GM18520 (cell line): ENCODE measurements around the gene NDUFB5.

Experiments used
- ATAC-seq: cut with Tn5 transposase; IDR thresholded peaks from one replicate; pipeline ENCODE4 v1.9.1; 2021; ENCODE audit not compliant: unreplicated experiment

The NDUFB5 gene

GRCh38 chr3:179604321-179605078 is at the start of gene NDUFB5, which contains the start of gene MRPL47:
NDUFB5 (plus strand) TSS chr3:179604794; CDS start chr3:179604816, 22 bp downstream.
MRPL47 (minus strand) TSS chr3:179604638; CDS start chr3:179604624, 14 bp downstream.
- peak; percentile 96 for ATAC-seq

DNA sequence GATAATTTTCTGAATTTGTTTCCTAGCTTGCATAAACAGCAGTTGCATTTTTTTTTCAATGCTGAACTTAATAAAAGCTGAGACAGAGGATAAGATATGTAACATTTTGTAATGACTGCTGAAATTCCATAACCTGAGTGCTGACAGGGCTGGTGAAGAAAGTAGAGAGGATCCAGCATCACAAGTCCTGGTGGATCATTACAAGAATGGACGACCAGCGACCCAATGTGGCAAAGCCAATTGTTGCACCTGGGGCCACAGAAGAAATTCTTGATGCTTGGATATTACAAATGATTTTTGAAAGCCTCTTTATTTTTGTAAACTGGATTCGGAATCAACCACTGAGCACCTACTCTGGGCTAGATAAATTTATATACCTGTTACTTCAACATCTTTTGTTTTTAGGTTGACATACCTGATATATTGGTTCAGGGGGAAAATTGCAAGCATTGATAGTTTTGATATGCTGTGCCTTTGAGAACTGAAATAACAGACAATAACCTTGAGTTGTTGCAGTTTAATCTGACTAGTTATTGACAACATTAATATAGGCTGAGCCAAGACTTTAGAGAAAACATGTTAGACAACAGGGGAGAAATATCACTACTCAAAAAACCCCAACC is 45.7 kb upstream of the NDUFB5 start:
- ATAC-seq, result no peak

DNA sequence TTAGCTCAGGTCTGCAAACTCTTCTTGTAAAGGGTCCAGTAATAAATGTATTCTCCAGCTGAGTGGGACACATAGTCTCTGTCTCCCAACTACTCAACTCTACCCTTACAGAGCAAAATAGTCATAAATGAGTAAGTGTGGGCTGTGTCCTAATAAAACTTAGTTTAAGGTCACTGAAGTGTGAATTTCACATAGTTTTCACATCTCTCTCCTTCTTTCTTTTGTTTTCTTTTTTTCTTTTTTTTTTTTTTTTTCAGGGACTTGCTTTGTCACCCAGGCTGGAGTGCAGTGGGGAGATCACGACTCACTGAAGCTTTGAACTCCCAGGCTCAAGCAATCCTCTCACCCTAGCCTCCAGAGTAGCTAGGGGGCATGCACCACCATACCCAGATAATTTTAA is 43.8 kb upstream of the NDUFB5 start:
- ATAC-seq, result no peak

DNA sequence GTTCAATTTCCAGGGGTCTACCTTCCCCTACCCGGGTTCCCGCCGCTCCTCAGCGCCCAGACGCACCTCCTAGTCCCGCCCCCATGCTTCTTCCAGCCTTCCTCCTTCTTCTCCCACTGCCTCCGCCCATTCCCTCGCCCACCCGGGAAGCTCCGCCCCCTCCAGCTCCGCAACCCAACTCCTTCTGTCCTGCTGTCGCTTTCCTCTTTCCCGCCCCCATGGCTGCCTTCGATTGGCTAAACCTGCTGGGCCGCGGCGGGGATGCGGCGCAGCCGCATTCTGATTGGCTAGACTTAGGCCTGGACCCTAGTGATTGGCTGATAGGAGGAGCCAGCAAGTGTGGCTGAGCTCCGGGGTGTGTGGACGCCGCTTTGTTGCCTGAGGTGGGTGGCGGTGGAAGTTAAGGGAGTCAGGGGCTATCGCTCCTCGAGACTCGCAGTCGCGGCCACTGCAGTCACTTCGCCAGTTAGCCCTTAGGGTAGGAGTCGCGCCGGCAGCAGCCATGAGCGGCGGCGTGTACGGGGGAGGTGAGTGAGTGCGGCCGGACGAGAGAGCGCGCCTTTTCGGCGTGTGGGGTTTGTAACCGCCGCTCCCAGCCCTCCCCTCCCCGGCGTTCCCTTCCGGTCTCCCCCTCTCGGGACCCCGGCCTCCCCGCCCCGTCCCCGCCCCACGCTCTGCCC is 41.9 kb upstream of the NDUFB5 start, which contains the start of gene ACTL6A:
TSS of gene ACTL6A (plus strand) at position 336 of the 680 bp plus-strand sequence. CDS start at position 503, 167 bp downstream.
- ATAC-seq, result peak; percentile 98

GRCh38 chr3:179563271-179563783 is 41.3 kb upstream of the NDUFB5 start:
- peak; percentile 26 for ATAC-seq

DNA sequence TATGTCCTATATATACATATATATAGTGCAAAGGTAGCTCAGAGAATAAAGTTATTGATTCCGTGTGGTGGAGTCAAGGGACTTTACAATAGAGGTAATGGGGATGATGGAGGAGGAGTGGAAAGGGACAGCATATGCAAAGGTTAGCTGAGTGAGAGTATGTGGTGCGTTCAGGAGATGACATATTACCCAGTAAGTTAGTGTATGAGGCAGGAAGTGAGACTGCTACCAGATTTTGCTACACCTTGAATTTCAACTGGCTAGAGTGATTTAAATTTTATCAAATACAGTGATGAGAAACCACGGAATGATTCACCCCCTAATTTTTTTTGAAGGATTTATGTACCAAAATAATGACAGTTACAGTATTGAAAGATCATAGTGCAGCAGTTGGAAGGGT is 39.1 kb upstream of the NDUFB5 start:
- ATAC-seq, result no peak

DNA sequence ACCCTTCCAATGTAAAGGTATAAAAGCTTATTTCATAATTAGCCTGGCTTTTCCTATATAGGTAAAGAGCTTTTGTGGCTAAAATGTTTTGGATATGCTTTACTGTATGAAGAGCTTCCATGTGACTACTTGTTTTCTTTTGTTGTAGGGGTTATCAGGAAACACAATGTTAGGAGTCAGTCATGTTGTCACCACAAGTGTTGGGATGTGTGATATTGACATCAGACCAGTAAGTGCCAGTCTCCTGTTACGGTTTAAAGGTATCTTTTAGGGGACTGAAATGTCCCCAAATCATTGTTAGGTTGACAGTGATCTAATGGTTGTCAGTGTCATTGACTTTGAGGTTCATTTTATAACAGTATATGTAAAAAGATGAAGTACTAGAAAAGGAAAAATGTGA is 23.6 kb upstream of the NDUFB5 start:
- ATAC-seq, result no peak

DNA sequence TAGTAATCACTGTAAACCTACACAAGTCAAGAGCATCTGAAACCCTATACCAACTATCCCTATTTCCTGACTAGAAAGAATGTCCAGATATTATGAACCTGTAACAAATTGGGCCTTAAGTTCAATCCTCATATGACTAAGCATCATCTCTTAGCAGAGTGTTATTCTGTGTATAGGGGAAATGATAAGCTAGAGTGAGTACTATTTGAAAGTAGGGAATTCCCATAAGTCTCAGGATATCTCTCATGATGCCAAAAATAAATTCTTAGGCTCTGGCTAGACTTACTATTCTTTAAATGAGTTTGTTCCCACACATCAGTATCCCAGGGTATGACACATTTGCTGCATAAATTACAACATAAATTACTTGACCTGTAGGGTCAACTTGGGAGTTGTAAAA is 15.5 kb upstream of the NDUFB5 start:
- ATAC-seq, result peak; percentile 70

GRCh38 chr3:179590669-179591068 is 13.9 kb upstream of the NDUFB5 start:
- ATAC-seq, result no peak

- no peak for ATAC-seq
These were observed 13.3 kb upstream of the NDUFB5 start for GRCh38 chr3:179591313-179591712.

- no peak for ATAC-seq
These were observed 5.1 kb upstream of the NDUFB5 start for GRCh38 chr3:179599531-179599930.

DNA sequence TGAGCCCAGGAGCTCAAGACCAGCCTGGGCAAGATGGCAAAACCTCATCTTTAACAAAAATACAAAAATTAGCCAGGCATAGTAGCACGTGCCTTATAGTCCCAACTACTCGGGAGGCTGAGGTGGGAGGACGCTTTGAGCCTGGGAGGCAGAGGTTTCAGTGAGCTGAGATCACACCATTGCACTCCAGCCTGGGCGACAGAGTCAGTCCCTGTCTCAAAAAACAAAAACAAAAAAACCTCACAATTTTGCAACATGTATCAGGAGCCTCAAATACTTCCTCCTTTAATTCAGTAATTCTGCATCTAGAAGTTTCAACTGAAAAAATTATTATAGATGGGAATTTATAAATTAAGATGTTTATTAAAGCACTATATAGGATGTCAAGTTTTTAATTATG is 1.3 kb upstream of the NDUFB5 start:
- no peak for ATAC-seq

DNA sequence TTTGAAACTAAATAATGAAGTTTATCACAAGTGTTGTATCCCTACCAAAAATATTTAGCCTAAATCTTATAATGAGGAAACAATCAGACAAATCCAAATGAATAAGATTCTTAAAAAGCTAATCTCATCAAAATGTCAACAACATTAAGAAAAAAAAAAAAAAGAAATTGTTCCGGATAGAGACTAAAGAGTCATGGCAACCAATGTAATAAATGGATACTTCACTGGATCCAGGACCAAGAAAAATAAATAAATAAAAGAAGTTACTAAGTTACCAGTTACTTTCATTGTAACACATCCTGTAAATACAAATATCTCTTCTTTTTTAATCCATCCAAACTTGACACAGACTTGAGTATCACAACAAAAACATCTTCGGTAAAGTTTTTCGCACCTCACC is 763 bp upstream of the NDUFB5 start:
- ATAC-seq, result no peak

- no peak for ATAC-seq
These were observed 2.0 kb downstream of the NDUFB5 start for GRCh38 chr3:179606534-179607085.

DNA sequence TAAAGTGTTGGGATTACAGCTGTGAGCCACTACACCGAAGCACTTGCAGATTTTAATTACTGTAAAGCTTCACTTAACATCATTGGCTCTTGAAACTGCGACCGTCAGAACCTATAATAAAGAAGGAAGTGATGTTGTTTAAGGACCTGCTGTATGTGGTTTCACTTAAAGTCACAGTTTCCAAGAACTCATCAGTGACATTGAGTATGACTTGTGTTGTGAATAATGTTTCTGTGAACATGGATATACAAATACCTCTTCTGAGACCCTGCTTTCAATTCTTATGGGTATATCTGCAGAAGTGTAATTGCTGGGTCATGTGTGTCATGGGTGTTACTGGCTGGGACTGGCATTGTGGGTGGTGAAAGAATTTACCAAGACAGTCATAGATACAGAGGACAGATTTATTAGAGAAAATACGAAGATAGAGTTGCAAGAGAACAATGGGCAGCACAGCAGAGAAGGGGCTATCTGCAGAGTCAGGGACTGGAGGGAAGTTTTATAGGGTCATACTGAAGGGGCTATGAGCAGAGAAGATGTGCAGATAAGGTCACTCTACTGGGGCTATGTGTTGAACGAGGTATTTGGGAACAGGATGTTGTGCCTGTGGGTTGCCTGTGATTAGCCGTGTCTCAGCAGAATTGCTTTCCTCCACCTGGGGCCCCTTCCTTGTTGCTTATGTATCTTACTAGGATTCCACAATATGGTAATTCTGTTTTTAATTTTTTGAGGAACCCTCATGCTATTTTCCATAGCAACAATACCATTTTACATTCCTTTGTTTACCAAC is 4.5 kb downstream of the NDUFB5 start:
- ATAC-seq, result peak; percentile 50

DNA sequence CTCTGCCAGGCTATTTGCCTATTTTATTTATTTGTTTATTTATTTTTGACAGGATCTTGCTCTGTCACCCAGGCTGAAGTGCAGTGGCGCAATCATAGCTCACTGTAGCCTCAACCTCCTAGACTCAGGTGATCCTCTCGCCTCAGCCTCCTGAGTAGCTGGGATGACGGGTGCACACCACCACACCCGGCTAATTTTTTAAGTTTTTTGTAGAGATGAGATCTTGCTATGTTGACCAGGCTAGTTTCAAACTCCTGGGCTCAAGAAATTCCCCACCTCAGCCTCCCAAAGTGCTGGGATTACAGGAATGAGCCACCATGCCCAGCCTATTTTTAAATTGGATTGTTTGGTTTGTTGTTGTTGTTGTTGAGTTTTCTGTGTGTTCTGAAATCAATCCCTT is 5.5 kb downstream of the NDUFB5 start:
- no peak for ATAC-seq

GRCh38 chr3:179613807-179614206 is 9.2 kb downstream of the NDUFB5 start:
- no peak for ATAC-seq

DNA sequence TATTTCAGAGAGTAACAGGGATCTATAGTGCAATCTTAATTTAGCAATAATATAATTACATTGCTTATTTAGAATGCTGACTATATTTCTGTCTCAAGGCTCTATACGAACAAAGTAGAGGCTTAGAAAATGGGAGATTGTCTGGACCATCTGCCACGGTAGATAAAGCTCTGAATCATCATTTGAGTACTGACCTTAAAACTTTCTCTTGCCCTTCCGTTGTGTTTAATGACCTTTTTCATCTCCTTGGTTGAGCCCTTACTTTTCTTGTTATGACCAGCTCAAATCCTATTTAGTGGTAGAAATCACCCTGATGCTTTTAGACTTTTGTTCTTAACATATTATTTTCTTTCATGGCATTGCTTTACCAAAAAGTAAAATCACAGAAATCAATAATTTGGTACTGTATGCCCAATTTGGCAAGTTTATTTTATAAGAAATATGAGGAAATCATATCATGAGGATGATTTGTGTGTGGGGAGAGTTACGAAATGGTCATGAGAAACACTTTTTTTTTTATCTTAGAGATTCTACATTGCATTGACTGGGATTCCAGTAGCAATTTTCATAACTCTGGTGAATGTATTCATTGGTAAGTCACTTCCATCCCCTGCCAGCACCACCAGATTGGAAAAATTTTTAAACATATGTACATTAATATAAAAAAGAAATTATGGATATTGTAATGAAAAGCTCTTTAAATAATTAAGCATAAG is 11.0 kb downstream of the NDUFB5 start:
- no peak for ATAC-seq

DNA sequence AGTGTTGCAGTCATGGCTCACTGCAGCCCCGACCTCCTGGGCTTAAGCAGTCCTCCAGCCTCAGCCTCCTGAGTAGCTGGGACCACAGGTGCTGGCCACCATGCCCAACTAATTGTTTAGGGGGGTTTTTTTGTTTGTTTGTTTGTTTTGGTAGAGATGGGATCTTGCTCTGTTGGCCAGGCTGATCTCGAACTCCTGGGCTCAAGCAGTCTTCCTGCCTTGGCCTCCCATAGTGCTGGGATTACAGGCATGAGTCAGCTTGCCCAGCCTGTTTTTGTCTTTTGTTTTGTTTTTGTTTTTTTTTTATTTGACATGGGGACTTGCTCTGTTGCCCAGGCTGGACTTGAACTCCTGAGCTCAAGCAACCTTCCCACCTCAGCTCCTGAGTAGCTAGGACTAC is 17.4 kb downstream of the NDUFB5 start:
- no peak for ATAC-seq

DNA sequence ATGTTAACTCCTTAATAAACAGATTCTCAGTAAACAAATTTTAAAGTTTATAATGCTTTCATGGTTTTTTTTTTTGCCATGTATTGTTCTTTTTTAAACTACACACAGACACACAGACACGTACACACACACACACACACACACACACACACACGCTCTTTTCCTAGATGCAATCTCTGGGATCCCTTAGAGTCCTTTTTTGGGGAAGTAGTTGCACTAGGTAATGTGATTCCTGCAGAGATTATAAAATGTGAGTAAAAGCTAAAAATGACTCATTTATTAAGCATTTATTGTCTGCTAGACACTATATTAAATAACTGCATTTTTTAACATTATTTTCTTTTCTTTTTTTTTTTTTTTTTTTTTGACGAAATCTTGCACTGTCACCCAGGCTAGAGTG is 19.9 kb downstream of the NDUFB5 start:
- no peak for ATAC-seq
